GM21447 (cell line): ENCODE data around the gene GNPDA1.

Experiments
- ATAC-seq: cut with Tn5 transposase; IDR thresholded peaks from one replicate; pipeline ENCODE4 v1.9.1; 2021; ENCODE audit not compliant: unreplicated experiment

The GNPDA1 gene

DNA sequence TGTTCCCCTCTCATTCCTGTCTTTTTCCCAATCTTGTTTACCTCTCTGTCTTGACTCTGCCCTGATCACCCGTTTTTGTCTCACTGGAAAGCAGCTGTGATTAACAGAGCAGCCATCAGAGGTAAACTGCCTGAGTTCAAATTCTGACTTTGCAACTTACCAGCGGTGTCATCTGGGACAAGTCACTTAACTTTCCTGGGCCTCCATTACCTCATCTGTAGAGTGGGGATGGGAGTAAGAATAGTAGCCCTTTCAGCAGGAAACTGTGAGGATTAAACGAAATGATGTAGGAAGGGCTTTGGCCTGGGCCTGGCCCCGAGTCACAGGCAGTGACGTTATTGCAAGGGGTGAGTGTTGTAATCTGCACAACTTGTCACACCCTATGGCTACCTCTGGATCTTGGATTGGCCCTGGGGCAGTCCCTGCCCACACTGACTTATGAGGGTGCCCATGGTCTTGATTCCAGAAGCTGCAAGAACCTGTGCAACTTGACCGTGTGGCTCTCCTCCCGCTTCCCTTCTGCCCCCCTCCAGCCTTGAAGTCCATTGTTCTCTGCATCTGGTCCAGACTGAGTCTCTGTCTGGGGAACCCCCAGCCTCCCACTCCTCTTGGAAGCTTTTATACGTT is 54.2 kb downstream of the GNPDA1 start:
- ATAC-seq: no peak

DNA sequence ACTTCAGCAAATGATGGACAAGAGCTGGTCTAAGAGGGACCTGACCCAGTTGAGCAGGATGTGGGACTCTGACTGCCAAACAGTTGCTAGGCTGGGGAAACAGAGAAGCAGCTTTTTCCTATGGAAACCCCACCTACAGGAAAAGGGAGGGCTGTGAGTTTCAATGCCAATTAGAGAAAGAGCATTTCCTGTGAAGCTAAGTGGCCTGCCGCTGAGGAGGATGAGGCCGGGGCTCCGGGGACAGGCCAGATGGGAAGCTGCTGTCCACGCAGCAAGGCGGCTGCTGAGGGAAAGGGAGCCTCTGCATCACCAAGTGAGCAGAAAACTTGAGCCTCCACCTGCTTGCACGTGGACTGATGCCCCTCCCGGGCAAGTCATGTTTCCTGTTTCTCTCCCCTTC is 54.7 kb downstream of the GNPDA1 start, which contains the start of gene PCDH12:
TSS of gene PCDH12 (minus strand) at position 90 of the 400 bp plus-strand sequence. CDS start 351 bp downstream, outside the sequence.
- no peak for ATAC-seq

DNA sequence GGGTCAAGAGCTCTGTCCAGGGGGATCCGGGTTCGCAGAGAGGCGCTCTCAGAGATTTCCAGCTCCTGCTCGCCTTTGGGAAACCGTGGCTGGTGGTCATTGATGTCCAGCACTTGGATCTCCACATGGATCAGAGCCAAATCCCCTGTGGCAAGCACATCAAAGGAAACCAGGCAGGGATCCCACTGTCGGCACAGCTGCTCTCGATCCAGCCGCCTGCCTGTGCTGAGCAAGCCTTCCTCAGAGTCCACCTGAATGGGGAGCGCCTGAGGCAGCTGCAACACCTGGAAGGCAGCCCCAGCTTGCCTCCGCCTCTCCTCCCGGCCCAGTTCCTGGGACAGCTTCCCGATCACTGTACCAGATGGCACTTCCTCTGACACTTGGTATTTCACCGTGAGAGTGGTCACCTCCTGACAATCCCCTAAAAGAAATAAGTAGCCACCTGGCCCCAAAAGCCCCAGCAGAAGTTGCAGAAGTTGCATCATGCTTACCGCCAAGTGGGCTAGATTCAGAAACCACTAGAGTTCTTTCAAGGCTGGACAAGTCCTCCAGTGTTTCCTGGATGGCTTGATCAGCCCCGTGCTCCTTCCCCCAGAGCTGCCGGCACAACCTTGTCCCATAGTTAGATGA is 55.3 kb downstream of the GNPDA1 start:
- no peak for ATAC-seq

DNA sequence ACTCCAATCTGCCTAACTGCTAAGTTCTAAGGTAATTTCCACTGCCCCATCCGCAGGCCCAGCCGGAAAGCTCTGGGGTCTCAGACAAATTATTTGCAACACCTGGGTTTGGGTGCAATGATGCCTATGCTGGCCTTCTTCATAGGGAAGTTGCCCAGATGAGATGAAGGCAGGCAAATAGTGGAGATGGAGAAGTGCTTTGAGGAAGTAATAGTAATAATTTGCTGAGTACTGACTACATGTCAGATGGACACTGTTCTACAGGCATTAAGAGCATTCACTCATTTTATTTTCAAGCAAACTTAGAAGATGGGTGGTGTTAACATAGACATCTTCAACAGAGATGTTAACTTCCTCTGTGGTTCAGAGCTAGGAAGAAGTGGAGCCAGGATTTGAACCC is 58.6 kb downstream of the GNPDA1 start:
- no peak for ATAC-seq

DNA sequence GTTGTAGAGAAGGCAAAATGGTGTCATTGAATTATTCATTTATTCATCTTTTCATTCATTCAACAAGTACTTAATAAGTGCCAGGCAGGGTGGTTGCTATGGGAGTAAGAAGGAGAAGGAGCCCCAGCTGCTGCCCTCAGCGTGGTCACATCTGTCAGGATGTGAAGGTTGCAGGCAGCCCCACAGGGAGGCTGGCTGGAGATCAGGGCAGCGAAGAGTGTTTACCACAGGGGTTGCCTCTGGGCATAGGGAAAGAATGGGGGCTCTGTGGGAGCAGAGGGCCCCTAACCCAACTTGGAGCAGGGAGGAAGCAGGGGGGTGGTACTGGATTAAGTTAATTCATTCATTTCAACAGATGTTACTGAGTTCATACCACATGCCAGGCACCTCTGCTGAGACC is 60.8 kb downstream of the GNPDA1 start:
- no peak for ATAC-seq

DNA sequence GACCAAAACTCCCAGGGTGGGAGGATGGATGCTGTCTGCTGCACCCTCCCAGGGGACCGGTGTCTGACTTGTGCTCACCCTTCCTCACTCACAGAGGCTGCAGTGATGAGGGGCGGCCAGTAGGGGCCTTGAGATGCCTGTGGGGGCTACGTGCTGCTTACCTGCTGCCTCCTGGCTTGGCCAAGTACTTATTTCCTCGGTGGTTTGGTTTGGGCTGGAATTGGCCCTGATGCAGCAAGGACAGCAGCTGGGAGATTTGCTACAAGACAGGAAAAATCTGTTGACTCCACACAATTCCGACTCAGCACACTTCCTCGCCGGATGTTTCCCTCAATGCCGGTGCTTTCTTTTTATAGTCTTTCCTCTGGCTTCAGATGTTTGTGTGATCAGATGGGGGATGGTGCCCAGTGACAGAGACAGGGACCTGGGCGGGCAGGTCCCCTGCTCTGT is 61.5 kb downstream of the GNPDA1 start:
- peak; percentile 86 for ATAC-seq
